HepG2 (cell line): ENCODE results near the gene CORO7. TPM values are rescaled to one million over a fixed set of nuclear protein-coding genes. Genes with fewer than 3 reads are reported as not detected.

ENCODE experiments used
- ATAC-seq: fragments of 200-7000 bp; cut with Tn5 transposase; 3 replicates; pipeline ENCODE4 v1.9.1; 2020; ENCODE audit warnings: mild to moderate bottlenecking, moderate library complexity
- BruUV-seq: library from RNA; stranded (reverse); fragments of 400-500 nt; replicated peaks from 2 replicates; lab custom pipeline; 2021; lab: Mats Ljungman, UMichigan
- CTCF ChIA-PET: fragments of 300-600 bp; formaldehyde crosslinking; extraction: SDS; loops from one replicate; lab custom pipeline; 2021; ENCODE audit warnings: low total read pairs, inconsistent platforms, low intra/inter-chr PET ratio; lab: Yijun Ruan, JAX
- POLR2A ChIA-PET: fragments of 350-600 bp; sonication (Branson Sonifier 250); formaldehyde crosslinking; loops from one replicate; lab custom pipeline; 2020; ENCODE audit warnings: antibody characterized with exemption, inconsistent platforms; lab: Yijun Ruan, JAX
- DNase-seq: peaks from one replicate; pipeline ENCODE4 v3.0.0-alpha.2; 2015; ENCODE audit warnings: low spot score
- FAIRE-seq: peaks from 3 replicates; lab custom pipeline; 2011; peaks lifted over from hg19 to GRCh38; lab: Jason Lieb, UNC
- H2AFZ ChIP-seq: one replicate; pipeline ENCODE4 v1.6.1; 2011; ENCODE audit warnings: low read length, inconsistent platforms
- H3K27ac ChIP-seq: fragments of 300-600 bp; 3 replicates; pipeline ENCODE4 v1.8.0; 2011; ENCODE audit warnings: mixed run types, mild to moderate bottlenecking, mixed read lengths, low read length, inconsistent platforms; ENCODE audit not compliant: insufficient read depth; ENCODE audit errors: extremely low read length
- H3K27me3 ChIP-seq, 2 experiments: fragments of 200-600 bp in 1 of 2; 2 replicates in 1 of 2; 3 replicates in 1 of 2; pipeline versions ENCODE4 v1.6.0 to v1.8.0; 2011; ENCODE audit warnings: low read length in 2 of 2, mild to moderate bottlenecking in 2 of 2, moderate library complexity in 2 of 2, inconsistent platforms in 1 of 2; ENCODE audit not compliant: insufficient read depth in 2 of 2, control insufficient read depth in 1 of 2
- H3K36me3 ChIP-seq, 2 experiments: fragments of 200-600 bp in 1 of 2; replicated peaks in 1 of 2; 2 replicates in 1 of 2; 3 replicates in 1 of 2; pipeline versions ENCODE4 v1.5.1 to v1.8.0; 2011; ENCODE audit warnings: low read length in 2 of 2, inconsistent platforms in 1 of 2; ENCODE audit not compliant: insufficient read depth in 2 of 2, control insufficient read depth in 1 of 2
- H3K4me1 ChIP-seq: 2 replicates; pipeline ENCODE4 v1.5.1; 2012; ENCODE audit warnings: low read length, inconsistent platforms; ENCODE audit not compliant: insufficient read depth
- H3K4me2 ChIP-seq: 2 replicates; pipeline ENCODE4 v1.6.0; 2011; ENCODE audit warnings: low read depth, low read length, inconsistent platforms
- H3K4me3 ChIP-seq, 3 experiments: fragments of 200-600 bp in 1 of 3; sonication (generic), shearing (Covaris generic) in 1 of 3; replicated peaks in 1 of 3; 2 replicates each; pipeline ENCODE4 v1.5.1; 2011 to 2016; ENCODE audit warnings: low read length in 3 of 3, inconsistent platforms in 2 of 3, low read depth in 2 of 3, mild to moderate bottlenecking in 2 of 3, control low read depth in 1 of 3, mixed read lengths in 1 of 3; ENCODE audit not compliant: insufficient read depth in 1 of 3
- H3K79me2 ChIP-seq: one replicate; pipeline ENCODE4 v1.6.1; 2011; ENCODE audit warnings: low read length, inconsistent platforms; ENCODE audit not compliant: insufficient read depth
- H3K9ac ChIP-seq: 2 replicates; pipeline ENCODE4 v1.6.0; 2011; ENCODE audit warnings: mild to moderate bottlenecking, low read depth, low read length, inconsistent platforms; ENCODE audit not compliant: insufficient read depth
- H3K9me3 ChIP-seq: 2 replicates; pipeline ENCODE4 v1.5.1; 2012; ENCODE audit warnings: mild to moderate bottlenecking, low read length
- H4K20me1 ChIP-seq: 2 replicates; pipeline ENCODE4 v1.6.0; 2011; ENCODE audit warnings: inconsistent platforms, mild to moderate bottlenecking, low read length, moderate library complexity; ENCODE audit not compliant: insufficient read depth
- AGO2 ChIP-seq: fragments of 200-400 bp; formaldehyde crosslinking; optimal IDR thresholded peaks from 2 replicates; pipeline ENCODE3; 2017; ENCODE audit warnings: mild to moderate bottlenecking, low read depth, low read length, moderate library complexity
- HNRNPH1 ChIP-seq: fragments of 200-400 bp; formaldehyde crosslinking; optimal IDR thresholded peaks from 2 replicates; pipeline ENCODE3; 2017; ENCODE audit warnings: mild to moderate bottlenecking, low read depth, low read length
- ZNF496 ChIP-seq: sonication (generic); formaldehyde crosslinking; IDR thresholded peaks from 2 replicates; pipeline ENCODE4 v1.8.1; 2023; ENCODE audit warnings: mild to moderate bottlenecking, moderate library complexity, missing genetic modification reagents; ENCODE audit not compliant: insufficient replicate concordance
- ZNF770 ChIP-seq: sonication (generic); formaldehyde crosslinking; IDR thresholded peaks from 2 replicates; pipeline ENCODE4 v1.5.0; 2020; ENCODE audit warnings: mild to moderate bottlenecking, missing genetic modification reagents
- WGBS: methylation state at CpG from one replicate; pipeline ENCODE4 v1.1.6; 2017; ENCODE audit warnings: low lambda C conversion rate; 5-methylcytosine and 5-hydroxymethylcytosine counted together
- in situ Hi-C: cut with HindIII; loops from 2 replicates; pipeline ENCODE4 v1.10.0; 2017; ENCODE audit warnings: low pct_unique_long_range_greater_than_20kb; ENCODE audit not compliant: extremely low pct_ligation_motif_present
- intact Hi-C: fragments of 100-400 bp; cut with micrococcal nuclease; formaldehyde crosslinking; loops from one replicate; pipeline ENCODE4 v1.10.0; 2022; ENCODE audit not compliant: unreplicated experiment
- polyA plus RNA-seq, 8 experiments: library from polyadenylated mRNA; depleted of rRNA in 3 of 8; stranded (reverse) in 7 of 8; unstranded in 1 of 8; fragments of >200 nt; fragmentation: Illumina TruSeq in 4 of 8; extraction: Trizol in 4 of 8; gene quantifications; 2 replicates each; pipeline versions ENCODE4 v1.2.1 to v1.2.3, GENCODE V29; 2011 to 2016; ENCODE audit warnings: low read depth in 4 of 8, missing spikeins in 1 of 8, mixed read lengths in 1 of 8; ENCODE audit not compliant: insufficient read depth in 1 of 8
- total RNA-seq, 5 experiments: library from RNA; depleted of rRNA; stranded (reverse); fragments of >200 nt; fragmentation: Illumina TruSeq; extraction: Trizol; gene quantifications; 2 replicates each; pipeline ENCODE4 v1.2.3, GENCODE V29; 2016; ENCODE audit warnings: low read depth in 1 of 5
- TF ChIP-seq, protein P1 (sequence below): sonication (generic); IDR thresholded peaks from 2 replicates; pipeline ENCODE4 v1.6.1; 2016; ENCODE audit warnings: low read depth, borderline replicate concordance

Gene CORO7
- total and polyA plus RNA-seq, 2 of the 13 experiments (the other 11 are each of a cell fraction or from before 2014, with no cell fraction given), result 9.9 to 14.3 TPM

GRCh38 chr16:4341250-4341649 lies 75.1 kb downstream of the CORO7 start:
- peaks cover 5% of the 10 kb centered on the region; the same call in 1 of the 2 replicates for H4K20me1 ChIP-seq
- H3K27ac ChIP-seq, result no peak overlapping the region
- in situ Hi-C loops, result no loop called here
- no peak overlapping the region for H2AFZ ChIP-seq
- H3K9ac ChIP-seq, result no peak overlapping the region
- peaks cover 6 to 32% of the 10 kb centered on the region in 2 experiments; a peak in 3 of 5 replicates for H3K36me3 ChIP-seq
- DNase-seq (no peak), FAIRE-seq (no peak), ATAC-seq (no peak)
- H3K4me1 ChIP-seq, result peaks cover 18% of the 10 kb centered on the region
- ChIA-PET POLR2A (no interaction called here), CTCF (no interaction called here)
- peaks cover 13% of the 10 kb centered on the region for H3K79me2 ChIP-seq
- no peak overlapping the region for H3K4me3 ChIP-seq
- no TSS peak for BruUV-seq
- WGBS, result 98% methylated on average over 6 of the region's 13 CpGs
- no peaks in the 10 kb centered on the region for H3K9me3 ChIP-seq
- TF ChIP-seq ZNF770 (0 out of 2 replicates have a peak, but pooled peaks have one; percentile 16), ZNF496 (CRISPR knock-in tag) (no peak), HNRNPH1 (no peak), AGO2 (peak; percentile 18)
- TF ChIP-seq, protein P1, sequence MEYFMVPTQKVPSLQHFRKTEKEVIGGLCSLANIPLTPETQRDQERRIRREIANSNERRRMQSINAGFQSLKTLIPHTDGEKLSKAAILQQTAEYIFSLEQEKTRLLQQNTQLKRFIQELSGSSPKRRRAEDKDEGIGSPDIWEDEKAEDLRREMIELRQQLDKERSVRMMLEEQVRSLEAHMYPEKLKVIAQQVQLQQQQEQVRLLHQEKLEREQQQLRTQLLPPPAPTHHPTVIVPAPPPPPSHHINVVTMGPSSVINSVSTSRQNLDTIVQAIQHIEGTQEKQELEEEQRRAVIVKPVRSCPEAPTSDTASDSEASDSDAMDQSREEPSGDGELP, result no peak
- intact Hi-C loops, result no loop called here
- H3K4me2 ChIP-seq, result no peak overlapping the region
- no peaks in the 10 kb centered on the region for H3K27me3 ChIP-seq
